SU-DHL-6 (cell line): ENCODE data around the gene CPLX1.

ENCODE experiments used
- EZH2phosphoT487 ChIP-seq: fragments of 200-600 bp; sonication (generic), shearing (Covaris generic); conservative IDR thresholded peaks from 2 replicates; pipeline ENCODE4 v1.6.1; 2018; ENCODE audit warnings: mild to moderate bottlenecking, antibody characterized with exemption, low read length, moderate library complexity, mixed read lengths
- TF ChIP-seq, protein P1 (sequence below): fragments of 200-600 bp; sonication (generic); IDR thresholded peaks from one replicate; pipeline ENCODE4 v1.5.1; 2017; ENCODE audit warnings: antibody characterized with exemption, mild to moderate bottlenecking, low read length, moderate library complexity; ENCODE audit not compliant: insufficient read depth, poor library complexity, severe bottlenecking

DNA sequence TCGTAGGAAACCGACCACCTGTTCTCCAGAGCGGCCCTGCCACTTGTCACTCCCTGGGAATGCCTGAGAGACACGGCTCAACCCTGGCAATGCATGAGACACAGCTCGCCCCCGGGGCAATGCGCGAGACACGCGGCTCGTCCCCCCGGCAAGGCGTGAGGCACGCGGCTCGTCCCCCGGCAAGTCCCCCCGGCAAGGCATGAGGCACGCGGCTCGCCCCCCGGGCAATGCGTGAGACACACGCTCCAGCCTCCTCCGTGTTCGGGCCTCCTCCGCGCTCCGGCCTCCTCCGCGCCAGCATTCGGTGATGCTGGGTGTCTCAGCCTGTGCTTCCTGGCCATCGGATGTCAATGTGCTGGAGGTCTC, 27.5 kb upstream of the CPLX1 start:
- TF ChIP-seq, protein P1, sequence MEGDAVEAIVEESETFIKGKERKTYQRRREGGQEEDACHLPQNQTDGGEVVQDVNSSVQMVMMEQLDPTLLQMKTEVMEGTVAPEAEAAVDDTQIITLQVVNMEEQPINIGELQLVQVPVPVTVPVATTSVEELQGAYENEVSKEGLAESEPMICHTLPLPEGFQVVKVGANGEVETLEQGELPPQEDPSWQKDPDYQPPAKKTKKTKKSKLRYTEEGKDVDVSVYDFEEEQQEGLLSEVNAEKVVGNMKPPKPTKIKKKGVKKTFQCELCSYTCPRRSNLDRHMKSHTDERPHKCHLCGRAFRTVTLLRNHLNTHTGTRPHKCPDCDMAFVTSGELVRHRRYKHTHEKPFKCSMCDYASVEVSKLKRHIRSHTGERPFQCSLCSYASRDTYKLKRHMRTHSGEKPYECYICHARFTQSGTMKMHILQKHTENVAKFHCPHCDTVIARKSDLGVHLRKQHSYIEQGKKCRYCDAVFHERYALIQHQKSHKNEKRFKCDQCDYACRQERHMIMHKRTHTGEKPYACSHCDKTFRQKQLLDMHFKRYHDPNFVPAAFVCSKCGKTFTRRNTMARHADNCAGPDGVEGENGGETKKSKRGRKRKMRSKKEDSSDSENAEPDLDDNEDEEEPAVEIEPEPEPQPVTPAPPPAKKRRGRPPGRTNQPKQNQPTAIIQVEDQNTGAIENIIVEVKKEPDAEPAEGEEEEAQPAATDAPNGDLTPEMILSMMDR = no peak
- TF ChIP-seq EZH2phosphoT487 = no peak
